ENCODE measurements around the gene AHDC1.

- TF ChIP-seq EZH2 (IDR thresholded peaks at IDR 0.05; ENCODE audit: insufficient read depth, poor library complexity, severe bottlenecking) (no peak), EZH2phosphoT487 (IDR thresholded peaks at IDR 0.05; ENCODE audit: insufficient read depth, low read depth) (no peak)
These were observed 58.7 kb downstream of the AHDC1 start for GRCh38 chr1:27545271-27545670.
